HG03135 (cell line): ENCODE measurements around the gene NBEA.
"Not testable (repeated sequence)": the region's sequence is repeated elsewhere in the genome, so short reads cannot be mapped to it uniquely, and the experiment has no call there.

Experiments used
- ATAC-seq: cut with Tn5 transposase; IDR thresholded peaks from one replicate; pipeline ENCODE4 v1.9.1; 2021; ENCODE audit warnings: mild to moderate bottlenecking, moderate library complexity; ENCODE audit not compliant: unreplicated experiment

Gene NBEA

GRCh38 chr13:34951528-34951927 is 9.5 kb downstream of the NBEA start:
- ATAC-seq, result no peak

GRCh38 chr13:34959489-34959888 is 17.4 kb downstream of the NBEA start:
- ATAC-seq, result no peak

- no peak for ATAC-seq
These were observed 22.5 kb downstream of the NBEA start for GRCh38 chr13:34964558-34964957.

- no peak for ATAC-seq
These were observed 25.9 kb downstream of the NBEA start for GRCh38 chr13:34967851-34968562.

GRCh38 chr13:34969539-34969938 is 27.5 kb downstream of the NBEA start:
- ATAC-seq, result not testable (repeated sequence)

GRCh38 chr13:34970961-34971360 is 28.9 kb downstream of the NBEA start:
- no peak for ATAC-seq

GRCh38 chr13:34971473-34971872 is 29.4 kb downstream of the NBEA start:
- no peak for ATAC-seq

- not testable (repeated sequence) for ATAC-seq
These were observed 43.1 kb downstream of the NBEA start for GRCh38 chr13:34985199-34985598.

- no peak for ATAC-seq
These were observed 46.3 kb downstream of the NBEA start for GRCh38 chr13:34988330-34988791.

- no peak for ATAC-seq
These were observed 48.5 kb downstream of the NBEA start for GRCh38 chr13:34990399-34991214.

- ATAC-seq, result no peak
These were observed 51.4 kb downstream of the NBEA start for GRCh38 chr13:34993470-34993869.

- not testable (repeated sequence) for ATAC-seq
These were observed 61.7 kb downstream of the NBEA start for GRCh38 chr13:35003734-35004133.

- no peak for ATAC-seq
These were observed 63.0 kb downstream of the NBEA start for GRCh38 chr13:35005051-35005450.

- no peak for ATAC-seq
These were observed 72.6 kb downstream of the NBEA start for GRCh38 chr13:35014606-35015213.

- no peak for ATAC-seq
These were observed 74.5 kb downstream of the NBEA start for GRCh38 chr13:35016362-35017112.

- no peak for ATAC-seq
These were observed 83.2 kb downstream of the NBEA start for GRCh38 chr13:35025314-35025713.

GRCh38 chr13:35028338-35028867 is 86.3 kb downstream of the NBEA start:
- no peak for ATAC-seq

GRCh38 chr13:35039012-35039411 is 96.9 kb downstream of the NBEA start:
- no peak for ATAC-seq

GRCh38 chr13:35046587-35046986 is 104.5 kb downstream of the NBEA start:
- ATAC-seq, result peak; percentile 63

GRCh38 chr13:35055705-35056104 is 113.6 kb downstream of the NBEA start:
- no peak for ATAC-seq

- no peak for ATAC-seq
These were observed 115.8 kb downstream of the NBEA start for GRCh38 chr13:35057858-35058257.
